Hematopoietic multipotent progenitor cell treated with erythropoietin and hydrocortisone succinate and interleukin-3 and kit ligand, for 17 days (in vitro differentiated cells): ENCODE measurements around the gene KCNQ1OT1.

Experiments used
- DNase-seq: peaks from one replicate; pipeline ENCODE4 v3.0.0-alpha.2; 2015; ENCODE audit warnings: low spot score

Gene KCNQ1OT1

DNA sequence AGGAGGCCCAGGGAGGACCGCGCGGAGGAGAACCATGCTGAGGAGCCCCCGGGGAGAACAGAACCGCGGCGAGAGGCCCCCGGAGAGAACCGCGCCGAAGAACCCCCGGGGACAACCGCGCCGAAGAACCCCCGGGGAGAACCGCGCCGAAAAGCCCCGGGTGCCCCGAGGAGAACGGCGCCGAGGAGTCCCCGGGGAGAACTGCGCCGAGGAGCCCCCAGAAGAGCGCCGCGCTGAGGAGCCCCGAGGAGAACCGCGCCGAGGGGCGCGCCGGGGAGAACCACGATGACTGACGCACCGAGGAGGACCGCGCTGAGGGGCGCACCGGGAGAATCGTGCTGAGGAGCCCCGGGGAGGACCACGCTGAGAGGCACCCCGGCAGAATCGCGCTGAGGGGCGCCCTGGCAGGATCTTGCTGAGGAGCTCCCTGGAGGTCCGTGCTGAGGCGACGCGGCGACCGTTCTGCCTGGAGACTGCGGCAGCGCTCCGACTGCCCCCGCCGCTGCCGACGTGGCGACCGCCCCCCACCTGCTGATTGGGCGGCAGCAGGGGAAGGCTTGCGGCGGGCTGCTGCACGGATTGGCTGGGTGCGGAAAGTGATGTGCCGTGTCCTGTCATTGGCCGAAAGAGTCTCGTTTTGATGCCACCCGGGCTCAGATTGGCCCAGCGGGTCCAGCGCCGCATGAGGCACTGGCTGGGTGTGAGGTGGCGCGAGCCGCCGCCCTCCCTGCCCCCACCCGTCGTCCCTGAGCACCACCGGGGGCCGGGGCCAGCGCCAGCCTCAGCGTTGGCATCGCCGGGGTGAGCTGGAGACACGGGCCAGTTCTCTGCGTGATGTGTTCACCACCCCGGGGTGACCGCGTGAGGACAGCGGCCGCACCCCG, at the start of gene KCNQ1OT1:
Gene KCNQ1OT1 (minus strand): TSS at position 464 of the 884 bp plus-strand sequence.
- DNase-seq: peak; percentile 90

DNA sequence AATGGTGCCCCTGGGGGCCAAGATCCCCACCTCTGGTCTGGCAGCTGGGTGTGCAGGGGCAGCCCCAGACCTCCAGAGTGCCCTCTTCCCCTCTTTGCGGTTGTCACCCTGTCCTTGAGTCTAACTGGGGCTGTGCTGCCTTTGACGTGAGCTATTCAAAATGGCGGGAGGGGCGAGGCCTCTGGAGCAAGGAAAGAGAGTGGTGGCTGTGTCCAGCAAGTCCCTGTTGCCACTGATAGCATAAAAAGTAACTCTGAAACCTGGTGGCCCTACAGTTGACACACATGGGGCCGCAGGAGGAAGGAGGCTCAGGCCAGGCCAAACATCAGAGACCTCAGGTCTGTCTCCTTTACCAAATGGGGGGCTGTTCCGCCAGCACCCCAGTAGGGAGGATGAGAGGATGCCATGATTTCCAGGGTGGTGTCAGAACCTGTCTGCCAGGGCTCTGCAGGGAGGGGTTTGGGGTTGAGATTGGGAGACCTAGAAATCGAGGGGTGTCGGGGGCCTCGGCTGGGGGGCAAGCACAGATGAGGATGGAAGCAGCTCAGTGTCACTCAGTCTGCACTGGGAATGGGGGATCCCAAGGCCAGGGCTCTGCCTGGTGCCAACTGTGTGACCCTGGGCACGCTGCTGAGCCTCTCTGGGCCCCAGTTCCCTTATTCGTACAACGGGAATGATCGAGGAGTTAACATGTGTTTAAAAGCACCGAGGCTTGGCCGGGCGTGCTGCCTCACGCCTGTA, 49.2 kb upstream of the KCNQ1OT1 start:
- no peak for DNase-seq

DNA sequence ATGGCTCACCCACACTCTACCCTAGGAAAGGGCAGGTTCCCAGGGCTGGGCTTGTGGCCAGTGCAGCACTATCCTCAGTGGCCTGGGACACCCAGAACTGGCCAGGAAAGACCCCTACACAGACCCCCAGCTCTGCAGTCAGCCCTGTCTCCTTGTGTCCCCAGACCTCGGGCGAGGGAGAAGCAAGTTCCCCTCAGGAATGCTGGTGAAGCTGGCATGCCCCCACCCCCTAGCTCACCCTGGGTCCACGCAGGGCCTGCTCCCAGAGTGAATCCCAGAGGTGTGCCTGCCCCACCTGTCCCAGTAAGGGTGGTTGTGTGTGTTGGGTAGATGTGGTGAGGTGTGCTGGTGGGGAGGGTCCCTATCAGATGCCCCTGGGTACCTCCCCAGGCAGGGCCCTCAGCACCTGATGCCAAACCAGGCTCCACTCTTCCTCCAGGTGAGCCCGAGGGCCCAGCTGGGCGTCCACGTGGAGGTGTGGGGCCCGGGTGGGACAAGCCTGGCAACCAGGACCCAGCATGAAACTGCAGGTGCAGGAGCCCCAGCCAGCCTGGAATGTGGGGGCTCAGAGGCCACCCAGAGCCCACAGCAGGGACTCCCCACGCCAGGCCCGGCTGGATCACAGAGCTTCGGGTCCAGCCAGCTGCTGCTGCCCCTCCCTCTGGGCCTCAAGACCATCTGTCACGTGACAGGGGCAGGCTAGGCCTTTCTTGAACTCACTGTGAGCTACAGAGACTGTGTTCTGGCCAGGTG, 48.4 kb upstream of the KCNQ1OT1 start:
- no peak for DNase-seq

DNA sequence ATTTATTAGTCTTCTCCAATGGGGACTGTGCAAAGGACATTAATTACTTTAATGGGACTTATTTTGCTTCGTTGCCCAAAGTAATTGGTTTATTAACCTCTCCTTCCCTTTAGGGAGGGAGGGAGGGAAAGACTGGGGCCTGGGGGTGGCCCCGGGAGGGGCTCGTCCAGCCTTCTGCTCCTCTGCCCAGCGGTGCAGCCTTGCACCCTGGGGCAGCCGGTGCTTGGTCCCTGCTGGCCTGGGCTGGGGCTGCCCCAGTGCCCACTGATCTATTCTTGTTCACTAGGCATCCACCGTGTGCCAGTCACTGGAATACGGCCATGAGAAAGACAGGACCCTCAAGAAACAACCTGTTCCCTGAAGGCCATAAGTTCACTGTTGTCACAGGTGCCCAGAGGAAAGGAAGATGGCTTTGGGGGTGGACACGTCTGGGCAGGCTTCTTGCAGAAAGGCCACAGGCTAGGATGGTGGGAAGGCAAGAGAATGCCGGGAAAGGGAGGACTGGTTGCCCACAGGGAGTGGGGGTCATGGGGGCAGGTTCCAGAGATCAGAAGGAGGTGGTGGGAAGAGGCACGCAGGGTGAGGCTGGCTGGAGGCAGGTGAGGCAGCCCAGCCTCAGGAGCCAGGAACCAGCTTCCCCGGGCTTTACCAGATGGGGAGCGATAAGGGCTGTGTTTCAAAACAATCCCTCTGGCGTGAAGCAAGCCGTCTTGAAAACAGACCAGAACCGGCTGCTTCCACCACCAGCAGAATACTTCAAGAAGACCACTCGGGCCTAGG, 47.6 kb upstream of the KCNQ1OT1 start:
- no peak for DNase-seq

DNA sequence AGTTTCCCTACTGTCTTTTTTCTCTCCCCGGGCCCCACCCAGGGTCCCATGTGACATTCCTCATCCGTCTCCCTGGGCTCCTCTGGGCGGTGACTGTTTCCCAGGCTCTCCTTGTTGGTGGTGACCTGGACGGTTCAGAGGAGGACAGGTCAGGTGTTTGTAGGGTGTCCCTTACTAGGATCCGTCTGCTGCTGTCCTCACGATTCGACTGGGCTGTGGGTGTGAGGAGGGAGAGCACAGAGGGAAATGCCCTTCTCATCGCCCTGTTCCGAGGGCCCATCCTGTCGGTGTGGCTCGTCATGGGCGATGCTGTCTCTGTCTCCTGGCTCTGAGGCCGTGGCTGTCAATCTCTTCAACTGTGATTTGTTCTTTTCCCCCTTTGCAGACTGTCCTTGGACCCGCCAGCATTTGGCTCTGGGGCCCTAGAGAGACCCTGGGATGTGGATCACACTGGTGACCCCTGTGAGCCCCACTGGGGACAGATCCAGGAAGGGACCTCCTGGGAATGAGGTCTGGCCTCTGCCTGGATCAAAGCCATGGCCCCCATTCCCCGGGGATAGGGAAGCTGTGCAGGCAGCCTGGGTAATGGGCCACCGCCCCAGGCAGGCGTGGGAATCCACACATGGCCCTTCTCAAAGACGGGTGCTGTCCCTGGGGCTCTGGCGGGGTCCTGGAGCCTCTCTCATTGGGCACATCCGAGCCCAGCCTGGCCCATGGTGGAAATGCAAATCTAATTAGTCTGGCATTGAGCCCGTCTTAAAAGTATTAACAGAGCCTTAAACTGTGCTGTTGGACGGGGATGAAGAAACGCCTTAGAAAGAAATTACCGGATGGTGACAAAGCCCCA, 46.8 kb upstream of the KCNQ1OT1 start:
- DNase-seq: no peak

DNA sequence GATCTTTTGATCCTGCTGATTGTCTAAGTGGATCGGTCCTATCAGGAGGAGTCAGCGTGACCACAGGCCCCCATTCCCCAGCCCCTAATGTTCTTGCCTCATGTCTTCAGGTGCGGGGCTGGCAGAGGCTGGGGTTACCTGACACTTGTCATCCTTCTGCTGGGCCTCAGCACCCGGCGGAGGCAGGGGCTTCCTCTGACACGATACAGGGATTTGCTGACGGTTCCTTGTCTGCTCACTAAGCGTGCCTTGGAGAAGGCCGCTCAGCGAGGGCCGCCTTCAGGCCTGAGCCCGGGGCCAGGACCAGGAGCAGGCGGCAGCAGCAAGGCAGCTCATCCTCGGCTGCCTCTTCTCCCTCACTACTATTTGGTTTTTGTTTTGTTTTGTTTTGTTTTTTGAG, 45.7 kb upstream of the KCNQ1OT1 start:
- DNase-seq: no peak

DNA sequence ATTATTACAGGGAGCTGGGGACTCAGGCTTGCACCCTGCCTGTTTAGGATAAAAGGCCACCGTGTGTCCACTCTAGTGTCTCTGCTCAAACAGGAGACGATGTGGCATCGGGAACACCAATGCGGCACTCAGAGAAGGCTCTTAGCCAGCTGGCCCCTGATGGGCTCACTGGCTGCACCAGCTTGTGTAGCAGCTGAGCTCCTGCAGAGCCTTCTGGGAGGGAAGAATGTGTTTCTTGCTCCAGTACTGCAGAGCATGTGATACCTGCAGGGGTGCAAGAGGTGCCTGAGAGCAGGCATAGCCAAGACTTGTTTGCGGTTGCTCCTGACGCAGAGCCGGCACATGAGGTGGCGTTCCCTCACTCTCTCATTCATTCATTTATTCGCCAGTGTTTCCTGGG, 44.4 kb upstream of the KCNQ1OT1 start:
- DNase-seq: no peak

DNA sequence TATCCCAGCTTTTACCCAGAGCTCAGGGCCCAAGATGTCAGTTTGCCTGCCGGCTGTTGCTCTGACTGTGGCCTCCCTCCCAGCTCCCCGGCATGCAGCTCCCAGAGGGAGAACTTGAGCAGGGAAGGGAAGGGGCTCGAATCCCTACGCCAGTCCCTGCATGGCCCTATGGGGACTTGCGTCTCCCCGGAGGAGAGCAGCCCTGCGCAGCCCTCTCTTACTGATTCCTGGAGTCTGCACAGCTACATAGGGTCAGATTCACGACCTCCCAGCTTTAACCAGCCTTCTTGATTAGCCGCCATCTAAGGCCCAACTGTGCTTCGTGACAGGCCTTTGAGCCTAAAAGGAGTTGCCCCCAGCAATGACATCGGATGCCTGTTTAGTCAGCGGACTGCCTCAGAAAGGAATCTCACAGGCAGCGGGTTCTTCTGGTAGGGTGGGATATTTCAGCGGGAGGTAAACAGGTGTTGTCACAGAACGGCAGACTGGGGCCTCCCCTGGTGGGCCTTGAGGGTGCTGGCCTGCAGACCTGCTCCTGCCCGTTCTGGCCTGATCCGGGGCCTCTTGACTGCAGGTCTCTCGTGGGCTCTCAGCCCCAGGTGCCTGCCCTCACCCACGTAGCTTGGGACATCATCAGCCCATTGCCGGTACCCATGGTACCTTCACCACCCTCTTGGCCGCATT, 43.8 kb upstream of the KCNQ1OT1 start:
- DNase-seq: no peak

DNA sequence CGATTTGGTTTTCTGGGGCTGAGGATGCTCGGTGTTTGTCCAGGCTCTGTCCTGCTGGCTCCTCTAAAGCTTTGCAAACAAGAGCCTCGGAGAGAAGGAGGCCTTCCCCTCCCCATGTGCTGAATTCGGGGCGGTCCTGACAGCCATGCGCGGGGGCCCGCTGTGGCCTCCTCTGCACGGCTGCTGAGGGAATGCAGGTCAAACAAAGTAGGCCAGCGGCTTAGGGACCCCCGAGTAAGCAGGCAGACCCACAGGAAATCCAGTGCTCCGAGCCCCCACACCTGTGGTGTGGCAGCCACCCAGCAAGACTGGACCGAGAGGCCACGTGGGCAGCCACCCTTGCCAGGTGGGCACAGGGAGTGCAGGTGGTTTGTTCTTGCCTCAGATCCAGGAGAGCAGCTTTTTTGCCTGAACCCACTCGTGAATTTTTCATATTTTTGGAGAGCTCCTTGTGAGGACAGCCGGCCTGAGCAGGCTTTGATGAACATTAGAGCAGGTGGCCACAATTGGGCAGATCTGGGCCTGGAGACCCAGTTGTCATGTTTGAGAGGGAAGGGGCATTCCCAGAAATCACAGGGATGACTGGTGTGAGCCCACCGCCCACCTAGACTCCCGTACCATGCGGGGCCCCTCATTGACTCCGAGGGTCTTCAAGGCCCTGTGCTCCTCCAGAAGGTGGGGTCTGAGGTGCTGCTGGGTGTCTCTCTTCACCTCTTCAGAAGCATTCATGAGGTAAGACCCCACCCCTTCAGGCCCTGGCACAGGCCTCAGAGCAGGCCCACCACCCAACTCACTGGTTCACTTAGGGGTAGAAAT, 43.0 kb upstream of the KCNQ1OT1 start:
- no peak for DNase-seq

DNA sequence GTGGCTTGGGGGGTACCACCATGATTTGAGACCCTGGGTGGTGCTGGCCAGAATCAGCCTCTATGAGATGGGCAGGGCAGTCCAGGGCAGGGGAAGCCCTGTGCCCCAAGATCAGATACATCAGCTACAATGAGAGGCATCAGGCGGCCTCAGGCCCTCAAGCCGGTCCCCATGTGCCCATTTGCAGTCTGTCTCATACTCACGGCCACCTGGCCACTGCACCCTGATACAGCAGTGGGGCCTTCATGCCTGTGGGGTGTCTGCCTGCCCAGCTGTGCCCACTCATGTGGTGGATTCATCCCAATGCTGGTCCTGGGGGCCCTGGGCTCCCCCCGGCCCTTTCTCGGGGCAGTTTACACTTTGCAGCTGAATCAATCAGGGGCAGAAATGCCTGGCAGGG, 42.4 kb upstream of the KCNQ1OT1 start:
- no peak for DNase-seq

DNA sequence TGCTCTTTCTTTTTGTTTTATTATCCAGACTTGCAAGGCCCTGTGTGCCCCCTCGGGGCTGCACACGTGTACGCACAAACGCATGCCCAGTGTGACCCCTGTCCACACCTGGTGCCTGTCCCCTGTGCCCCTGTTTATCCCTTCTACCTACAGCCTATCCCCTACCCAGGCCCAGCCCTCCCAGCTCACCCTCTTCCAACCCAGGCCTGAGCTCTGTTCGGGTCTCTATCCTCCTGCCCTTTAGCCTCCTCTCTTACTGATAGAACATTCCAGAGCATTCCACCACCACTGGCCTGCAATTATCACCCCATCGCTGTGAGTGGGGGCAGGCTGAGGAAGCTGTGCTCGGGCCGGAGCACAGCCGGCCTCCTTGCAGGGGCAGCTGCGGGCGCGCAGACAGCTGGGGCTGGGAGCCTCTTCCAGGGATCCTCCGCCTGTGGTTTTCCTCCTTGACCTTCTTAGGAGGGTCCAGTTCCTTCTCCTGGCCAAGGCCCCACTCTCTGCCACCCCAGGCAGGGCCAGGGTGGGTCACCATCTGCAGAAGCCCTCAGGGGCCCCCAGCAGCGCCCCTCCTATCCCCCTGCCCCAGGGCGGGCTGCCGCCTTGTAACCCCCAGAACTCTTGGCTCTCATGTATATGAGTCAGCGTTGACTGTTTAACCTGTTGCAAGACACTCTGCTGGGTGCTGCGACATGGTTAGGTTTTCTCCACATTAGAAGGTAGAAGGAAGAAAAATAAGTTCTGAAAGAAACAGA, 41.8 kb upstream of the KCNQ1OT1 start:
- no peak for DNase-seq

DNA sequence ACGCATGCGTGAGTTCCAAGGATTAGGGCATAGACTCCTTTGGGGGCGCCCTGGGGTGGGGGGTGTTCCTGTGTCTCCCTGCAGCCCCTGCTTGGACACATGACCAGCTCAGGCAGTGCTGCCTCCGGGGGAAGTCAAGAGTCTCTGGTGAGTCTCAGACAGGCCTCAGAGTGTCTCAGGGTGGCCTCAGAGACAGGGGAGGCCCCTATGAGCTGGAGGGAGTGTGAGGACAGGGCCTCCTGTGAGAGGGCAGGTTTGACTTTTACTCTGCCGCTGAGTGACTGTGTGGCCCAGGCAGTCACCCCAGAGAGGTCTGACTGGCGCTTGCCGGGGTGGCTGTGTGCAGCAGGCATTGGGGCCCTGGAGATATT, 41.2 kb upstream of the KCNQ1OT1 start:
- DNase-seq: no peak

DNA sequence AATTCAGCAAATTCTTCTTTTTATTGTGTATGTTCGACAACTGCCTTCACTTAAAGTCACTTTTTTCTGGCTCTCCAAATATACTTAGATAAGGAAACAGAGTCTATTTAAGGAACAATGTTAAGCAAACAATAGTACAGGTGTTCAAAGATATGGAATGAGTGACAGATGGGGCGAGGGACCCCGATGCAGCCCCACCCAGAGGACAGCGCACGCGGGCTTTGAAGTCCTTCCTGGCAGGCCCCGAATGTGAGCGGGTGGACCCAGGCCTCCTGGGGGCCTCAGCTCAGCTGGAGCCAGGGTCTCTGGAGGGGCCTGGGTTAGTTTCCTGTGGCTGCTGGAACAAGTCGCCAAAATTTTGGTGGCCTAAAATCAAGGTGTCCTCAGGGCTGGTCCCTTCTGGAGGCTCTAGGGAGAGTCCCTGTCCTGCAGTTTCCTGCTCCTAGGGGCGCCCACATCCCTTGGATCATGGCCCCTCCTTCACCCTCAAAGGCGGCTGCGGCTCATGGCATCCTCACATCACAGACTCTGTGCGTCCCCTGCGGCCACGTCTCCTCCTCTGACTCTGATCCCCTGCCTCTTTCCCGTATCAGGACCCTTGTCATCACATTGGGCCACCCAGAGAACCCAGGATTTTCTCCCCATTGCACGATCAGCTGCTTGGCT, 40.6 kb upstream of the KCNQ1OT1 start:
- DNase-seq: no peak

DNA sequence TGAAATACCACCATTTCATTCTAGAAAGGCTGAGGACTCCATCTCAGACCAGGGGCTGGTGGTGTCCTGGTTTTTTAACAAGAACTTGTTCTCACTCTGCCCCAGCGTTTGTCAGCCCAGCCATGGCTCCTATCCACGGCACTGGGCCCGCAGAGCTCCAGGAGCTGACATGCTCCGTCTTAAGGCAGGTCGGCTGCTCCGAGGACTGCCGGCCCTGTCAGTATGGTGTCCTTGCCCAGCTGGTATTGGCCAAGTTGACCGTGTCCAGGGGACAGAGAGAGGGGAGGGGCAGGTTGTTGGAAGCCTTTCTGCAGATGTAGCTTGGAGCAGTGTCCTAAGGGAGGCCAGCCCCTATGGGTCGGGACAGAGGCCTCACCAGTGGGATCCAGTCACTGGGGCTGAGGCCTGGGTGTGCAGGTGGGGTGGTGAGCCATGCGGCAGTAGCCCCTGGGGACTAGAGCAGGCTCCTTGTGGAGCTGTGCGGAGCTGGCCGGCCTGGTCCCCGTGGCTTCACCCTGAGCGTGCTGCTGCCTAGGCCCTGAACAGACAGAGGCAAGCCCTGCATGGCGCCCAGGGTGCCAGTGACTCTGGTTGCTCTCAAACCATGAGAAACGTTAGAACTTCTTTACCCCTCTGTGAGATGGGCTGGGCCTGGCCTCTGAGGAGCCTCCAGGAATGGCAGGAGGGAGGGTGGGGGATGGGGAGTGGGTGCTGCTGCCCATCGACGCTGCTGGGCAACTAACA, 39.9 kb upstream of the KCNQ1OT1 start:
- no peak for DNase-seq

DNA sequence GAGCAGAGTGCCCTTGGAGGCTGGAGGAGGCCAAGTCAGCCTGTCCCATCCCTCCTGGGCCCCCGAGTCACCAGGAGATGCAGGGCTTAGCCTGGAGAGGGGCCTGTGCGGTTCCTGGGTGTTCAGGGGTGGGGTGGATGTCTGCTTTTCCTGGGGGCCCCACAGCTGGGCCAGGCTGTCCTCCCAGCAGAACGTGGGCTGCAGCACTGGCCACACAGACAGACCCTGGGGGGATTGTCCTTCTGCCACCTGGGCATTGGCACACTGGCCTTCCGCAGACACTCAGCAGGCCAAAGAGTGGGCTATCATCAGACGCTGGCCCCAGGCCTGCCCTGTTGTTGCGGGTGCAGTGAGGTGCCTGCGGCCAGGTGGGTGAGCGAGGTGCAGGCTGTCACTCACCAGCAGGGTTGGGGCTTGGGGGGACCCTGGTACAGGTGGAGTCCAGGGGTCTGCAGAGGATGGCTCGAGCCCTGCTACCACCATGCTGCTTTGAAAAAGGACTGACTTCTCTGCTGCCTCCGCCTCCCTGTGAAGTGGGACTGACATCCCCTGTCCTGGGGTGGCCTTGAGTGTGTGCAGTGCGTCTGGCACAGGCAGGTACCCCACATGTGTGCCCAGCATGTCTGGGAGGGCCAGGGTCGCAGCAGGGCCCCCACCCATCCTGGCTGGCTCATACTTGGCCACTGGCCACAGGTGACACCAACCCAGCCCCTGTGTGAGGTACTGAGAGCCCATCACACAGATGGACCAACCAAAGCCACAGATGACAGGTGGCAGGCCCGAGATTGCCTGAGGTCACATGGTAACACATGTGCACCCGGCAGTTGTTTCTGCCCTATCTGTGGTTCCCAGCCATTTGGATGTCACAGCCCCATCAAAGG, 39.0 kb upstream of the KCNQ1OT1 start:
- no peak for DNase-seq

DNA sequence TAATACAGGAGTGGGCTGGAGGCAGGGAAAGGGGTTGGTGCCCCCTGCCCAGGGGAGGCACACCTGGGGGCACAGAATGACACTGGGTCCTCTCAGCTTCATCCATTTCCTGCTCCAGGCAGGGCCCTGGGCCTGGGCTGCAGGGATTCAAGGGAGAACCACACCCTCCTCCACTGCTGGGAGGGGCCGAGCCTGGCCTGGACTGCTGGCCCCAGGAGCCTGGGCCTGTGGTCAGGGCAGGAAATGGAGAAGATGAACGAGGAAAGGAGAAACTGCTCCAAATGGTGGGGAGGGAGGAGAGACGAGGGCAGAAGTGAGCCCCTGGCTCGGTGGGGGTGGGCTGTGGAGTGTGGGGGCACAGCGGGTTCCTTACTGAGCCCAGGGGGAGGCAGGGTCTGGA, 38.1 kb upstream of the KCNQ1OT1 start:
- DNase-seq: no peak

DNA sequence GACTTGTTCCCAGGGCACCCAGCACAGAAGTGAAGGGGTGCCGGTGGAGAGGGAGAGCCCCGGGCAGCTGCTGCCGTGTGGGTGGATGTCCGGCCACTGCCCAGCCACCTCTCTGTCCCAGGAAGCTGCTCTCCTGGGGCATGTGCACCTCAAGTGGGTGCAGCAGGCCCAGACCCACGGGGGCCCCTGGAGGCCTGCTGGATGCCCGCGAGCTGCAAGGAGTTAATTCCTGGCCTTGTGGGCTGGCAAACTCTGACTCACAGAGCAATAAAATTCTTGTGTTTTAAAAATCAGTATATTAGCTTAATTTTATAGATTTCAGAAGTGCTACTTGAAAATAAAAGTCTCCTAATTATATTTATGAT, 37.4 kb upstream of the KCNQ1OT1 start:
- DNase-seq: no peak
